DOHH2 (cell line): ENCODE data around the gene CATSPER3.

ENCODE experiments used
- CTCF ChIP-seq: fragments of 200-600 bp; sonication (generic); IDR thresholded peaks from one replicate; pipeline ENCODE4 v1.5.1; 2014; ENCODE audit warnings: antibody characterized with exemption, mild to moderate bottlenecking, low read depth, low read length; ENCODE audit not compliant: poor library complexity, severe bottlenecking
- EZH2phosphoT487 ChIP-seq: fragments of 200-600 bp; sonication (generic); IDR thresholded peaks from 2 replicates; pipeline ENCODE4 v1.6.1; 2017; ENCODE audit warnings: borderline replicate concordance, mild to moderate bottlenecking, antibody characterized with exemption, low read length, moderate library complexity, mixed read lengths

DNA sequence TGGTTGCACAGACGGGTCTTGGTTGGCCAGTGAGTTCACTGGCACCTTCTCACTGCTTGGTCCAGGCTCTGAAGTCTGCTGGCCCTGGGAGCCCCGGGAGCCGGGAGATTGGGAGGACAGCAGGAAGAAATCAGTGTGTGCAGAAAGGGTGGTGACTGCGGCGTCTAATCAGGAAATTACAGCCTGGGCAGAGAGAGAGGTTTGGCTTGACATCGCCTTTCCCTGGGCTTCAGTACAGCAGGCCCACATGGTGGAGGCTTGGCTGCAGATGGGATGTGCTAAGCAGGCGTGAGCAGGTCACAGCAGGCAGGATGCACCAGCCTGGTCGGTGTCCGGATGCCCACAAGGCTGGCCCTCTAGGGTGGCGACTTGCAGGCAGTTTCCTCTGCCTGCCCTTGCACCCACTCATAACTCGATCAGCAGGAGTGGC, 49.2 kb downstream of the CATSPER3 start:
- TF ChIP-seq EZH2phosphoT487: no peak
- no peak for TF ChIP-seq CTCF
